Measurements from ENCODE around the gene VANGL2.

Gene VANGL2

DNA sequence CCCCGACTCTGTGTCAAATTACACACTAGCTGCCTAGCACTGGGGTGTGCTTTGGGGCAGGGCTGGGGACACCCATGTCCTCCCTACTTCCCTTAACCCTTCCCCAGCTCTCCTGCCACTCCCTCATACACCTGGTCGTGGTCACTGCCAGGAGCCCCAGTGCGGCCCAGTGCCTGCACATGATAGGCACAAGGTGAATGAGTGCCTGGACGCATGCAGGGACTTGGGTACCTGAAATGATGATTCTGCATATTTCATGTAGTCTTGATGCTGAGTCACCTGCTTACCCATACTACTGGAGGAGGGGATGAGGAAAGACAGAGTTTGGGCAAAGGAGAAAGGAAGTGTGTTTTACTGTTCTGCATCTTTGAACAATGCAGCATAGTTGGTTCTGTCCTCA lies 1.5 kb upstream of the VANGL2 start:
- Histone ChIP-seq H3K4me3 (ENCODE audit: low read length) (no peak overlapping the region), H3K9ac (ENCODE audit: low read depth, low read length) (no peak overlapping the region; the same call in 1 of the 2 replicates), H3K27me3 (ENCODE audit: insufficient read depth, low read length) (no peaks in the 10 kb centered on the region), H3K36me3 (ENCODE audit: insufficient read depth, low read length) (no peaks in the 10 kb centered on the region), H3K4me1 (ENCODE audit: insufficient read depth, low read length) (peaks cover 34% of the 10 kb centered on the region), H3K9me3 (ENCODE audit: insufficient read depth, low read depth, low read length) (no peaks in the 10 kb centered on the region), H3K27ac (ENCODE audit: low read depth, low read length) (no peak overlapping the region)
- 88% methylated on average over 4 of the region's 4 CpGs for WGBS

DNA sequence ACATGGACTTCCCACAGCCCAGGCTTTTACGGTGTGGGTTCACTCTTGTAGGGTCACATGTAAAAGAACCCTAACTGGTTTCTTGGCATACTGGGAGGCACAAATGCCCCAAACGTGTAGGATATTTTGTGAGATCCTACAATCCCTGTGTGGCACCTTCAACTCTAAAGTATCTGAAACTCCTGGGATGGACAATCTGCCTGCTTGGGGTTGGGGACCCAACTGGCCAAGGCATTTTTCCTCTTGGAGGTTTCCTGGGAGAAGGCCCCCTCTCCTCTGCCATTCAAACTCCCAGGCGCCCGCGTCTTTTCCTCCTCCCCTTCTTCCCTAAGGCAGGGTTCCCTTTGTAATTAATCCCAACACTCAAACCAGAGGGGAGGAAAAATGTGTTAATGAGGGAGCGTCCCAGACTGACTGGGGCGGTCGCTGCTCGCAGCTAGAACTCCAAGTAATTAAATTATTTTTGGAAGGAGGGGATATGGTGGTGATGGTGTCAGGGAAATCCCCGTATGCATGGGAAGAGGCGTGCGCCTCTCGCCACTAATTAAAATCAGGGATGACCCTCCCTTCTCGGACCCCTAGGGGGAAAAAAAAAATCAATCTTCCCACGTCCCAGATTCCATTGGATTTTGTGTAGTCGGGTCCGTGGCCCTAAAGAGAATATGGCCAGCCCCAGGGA lies 681 bp upstream of the VANGL2 start:
- H3K27ac ChIP-seq (ENCODE audit: low read depth, low read length) = peak overlapping the region; percentile 90
- H3K4me1 ChIP-seq (ENCODE audit: insufficient read depth, low read length) = peaks cover 42% of the 10 kb centered on the region
- H3K9ac ChIP-seq (ENCODE audit: low read depth, low read length) = peak overlapping the region; percentile 88
- H3K27me3 ChIP-seq (ENCODE audit: insufficient read depth, low read length) = no peaks in the 10 kb centered on the region
- H3K36me3 ChIP-seq (ENCODE audit: insufficient read depth, low read length) = no peaks in the 10 kb centered on the region
- WGBS = 10% methylated on average over 15 of the region's 17 CpGs
- H3K4me3 ChIP-seq (ENCODE audit: low read length) = peak overlapping the region; percentile 82
- no peaks in the 10 kb centered on the region for H3K9me3 ChIP-seq (ENCODE audit: insufficient read depth, low read depth, low read length)

DNA sequence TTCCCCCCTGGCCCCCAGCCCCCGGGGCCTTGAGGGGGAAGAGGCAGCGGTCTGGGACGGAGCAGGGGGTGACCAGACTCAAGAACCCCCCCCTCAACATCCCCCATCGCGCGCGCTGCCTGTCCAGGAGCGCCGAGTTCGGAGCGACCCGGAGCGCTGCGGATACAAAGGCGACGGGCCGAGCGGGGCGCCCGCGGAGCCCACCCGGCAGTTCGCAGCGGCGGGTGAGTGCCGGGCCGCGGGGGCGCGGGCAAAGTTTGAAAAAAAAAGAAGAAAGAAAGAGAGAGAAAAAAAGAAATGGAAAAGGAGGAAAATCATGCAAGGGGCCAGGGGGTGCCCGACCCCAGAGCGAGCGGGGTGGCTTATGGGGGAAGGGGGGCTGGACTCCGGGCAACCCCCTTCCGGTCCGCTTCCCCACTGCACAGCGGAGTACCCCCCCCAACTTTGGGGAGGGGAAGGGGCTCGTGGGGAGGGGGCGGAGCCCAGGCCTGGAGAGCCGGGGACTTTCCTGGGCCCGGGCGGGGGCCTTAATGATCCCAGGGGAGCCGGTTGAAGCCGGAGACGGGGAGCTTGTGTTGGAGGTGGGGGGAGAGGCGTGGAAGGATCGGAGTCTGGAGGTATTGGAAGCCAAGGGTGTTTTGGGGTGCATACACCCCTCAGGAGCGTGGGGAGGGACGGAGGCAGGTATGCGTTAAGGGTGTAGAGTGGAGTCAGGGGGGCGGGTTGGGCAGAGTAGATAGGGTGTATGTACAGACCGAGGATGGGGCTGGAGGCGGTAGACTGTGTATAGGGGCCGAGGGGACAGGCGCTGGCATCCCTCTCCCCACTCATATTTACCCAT lies 502 bp downstream of the VANGL2 start:
- Histone ChIP-seq H3K4me3 (ENCODE audit: low read length) (peak overlapping the region; percentile 95), H3K36me3 (ENCODE audit: insufficient read depth, low read length) (no peaks in the 10 kb centered on the region), H3K4me1 (ENCODE audit: insufficient read depth, low read length) (peaks cover 52% of the 10 kb centered on the region), H3K9ac (ENCODE audit: low read depth, low read length) (peak overlapping the region; percentile 86), H3K27ac (ENCODE audit: low read depth, low read length) (peak overlapping the region; percentile 86), H3K27me3 (ENCODE audit: insufficient read depth, low read length) (no peaks in the 10 kb centered on the region), H3K9me3 (ENCODE audit: insufficient read depth, low read depth, low read length) (no peaks in the 10 kb centered on the region)
- WGBS = under 1% methylated on average over 47 of the region's 55 CpGs

DNA sequence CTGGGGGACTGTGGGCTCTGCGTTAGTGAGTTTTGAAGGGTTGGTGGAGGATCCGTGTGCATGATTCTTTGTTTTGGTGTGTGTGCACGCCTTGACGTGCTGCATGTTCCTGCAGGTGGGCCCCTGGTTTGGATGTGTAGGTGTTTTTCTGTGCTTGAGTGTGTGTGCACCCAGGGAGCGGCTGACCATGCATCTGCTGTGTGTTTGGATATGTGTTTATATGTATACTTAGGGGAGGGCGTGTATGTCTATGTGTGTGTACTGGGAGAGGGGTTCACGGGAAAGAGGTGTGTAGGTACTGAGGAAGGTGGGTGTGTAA lies 1.1 kb downstream of the VANGL2 start:
- Histone ChIP-seq H3K9me3 (ENCODE audit: insufficient read depth, low read depth, low read length) (no peaks in the 10 kb centered on the region), H3K4me1 (ENCODE audit: insufficient read depth, low read length) (peaks cover 57% of the 10 kb centered on the region), H3K36me3 (ENCODE audit: insufficient read depth, low read length) (no peaks in the 10 kb centered on the region), H3K27ac (ENCODE audit: low read depth, low read length) (no peak overlapping the region), H3K4me3 (ENCODE audit: low read length) (peak overlapping the region; percentile 95), H3K9ac (ENCODE audit: low read depth, low read length) (peak overlapping the region; percentile 86), H3K27me3 (ENCODE audit: insufficient read depth, low read length) (no peaks in the 10 kb centered on the region)
- WGBS = 15% methylated on average over 7 of the region's 7 CpGs

DNA sequence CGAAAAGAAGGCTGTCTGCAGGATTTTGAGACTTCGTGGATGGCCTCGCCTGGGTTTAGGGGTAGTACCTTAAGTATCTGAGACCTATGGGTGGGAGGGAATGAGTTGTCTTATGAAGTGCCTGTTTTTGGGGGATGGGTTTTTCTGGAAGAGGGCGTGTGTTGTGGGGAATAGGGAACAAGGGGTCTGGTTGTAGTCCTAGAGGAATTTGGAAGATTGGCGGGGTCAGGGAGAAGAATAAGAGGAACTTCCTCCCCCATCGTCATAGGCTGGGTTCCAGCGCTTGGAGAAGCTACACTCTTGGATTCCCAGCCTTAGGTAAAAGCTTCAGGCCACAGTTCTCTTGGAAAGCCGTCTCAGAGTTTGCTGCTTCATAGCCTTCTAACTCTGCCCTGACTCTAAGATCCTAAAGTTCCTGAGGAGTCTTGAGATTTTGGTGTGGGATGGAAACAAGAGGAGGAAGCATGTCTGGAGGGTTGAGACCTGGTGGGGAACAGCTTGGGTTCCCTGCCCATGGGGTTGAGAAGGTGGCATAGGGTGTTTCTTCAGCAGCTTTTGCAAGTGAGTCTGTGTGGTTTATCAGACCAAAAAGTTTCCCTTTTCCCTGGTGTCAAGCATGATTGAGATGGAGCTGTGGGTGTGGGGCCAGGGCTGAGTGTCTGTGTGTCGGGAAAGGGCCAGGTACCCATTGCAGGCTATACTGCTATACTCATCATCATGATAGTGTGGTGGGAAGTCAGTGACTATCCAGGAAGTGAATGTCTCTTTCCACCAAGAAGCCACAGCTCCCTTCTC lies 1.8 kb downstream of the VANGL2 start:
- H3K36me3 ChIP-seq (ENCODE audit: insufficient read depth, low read length) = no peaks in the 10 kb centered on the region
- H3K27me3 ChIP-seq (ENCODE audit: insufficient read depth, low read length) = no peaks in the 10 kb centered on the region
- H3K27ac ChIP-seq (ENCODE audit: low read depth, low read length) = no peak overlapping the region
- no peaks in the 10 kb centered on the region for H3K9me3 ChIP-seq (ENCODE audit: insufficient read depth, low read depth, low read length)
- 55% methylated on average over 8 of the region's 9 CpGs for WGBS
- peak overlapping the region; percentile 86 for H3K9ac ChIP-seq (ENCODE audit: low read depth, low read length)
- peak overlapping the region; percentile 95 for H3K4me3 ChIP-seq (ENCODE audit: low read length)
- H3K4me1 ChIP-seq (ENCODE audit: insufficient read depth, low read length) = peaks cover 59% of the 10 kb centered on the region

DNA sequence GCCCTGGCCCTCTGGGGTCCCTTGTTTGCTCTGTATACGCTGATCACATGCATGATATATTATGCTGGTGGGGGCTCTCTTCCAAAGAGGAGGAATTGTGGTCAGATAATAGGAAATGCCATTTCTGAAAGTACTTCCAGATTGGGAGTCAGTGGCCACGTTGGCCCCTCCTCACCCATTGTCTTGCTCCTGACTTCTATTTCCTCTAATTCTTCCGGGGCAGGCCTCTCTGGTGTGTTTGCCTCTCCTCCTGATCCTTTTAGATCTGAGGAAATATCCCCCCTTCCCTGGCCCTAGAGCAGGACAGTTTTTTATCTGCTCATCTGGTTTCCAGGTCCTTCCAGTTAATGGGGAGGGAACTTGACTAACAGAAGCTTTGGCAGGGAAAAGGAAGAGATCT lies 2.9 kb downstream of the VANGL2 start:
- Histone ChIP-seq H3K27ac (ENCODE audit: low read depth, low read length) (no peak overlapping the region), H3K27me3 (ENCODE audit: insufficient read depth, low read length) (no peaks in the 10 kb centered on the region), H3K9me3 (ENCODE audit: insufficient read depth, low read depth, low read length) (no peaks in the 10 kb centered on the region), H3K36me3 (ENCODE audit: insufficient read depth, low read length) (no peaks in the 10 kb centered on the region), H3K4me1 (ENCODE audit: insufficient read depth, low read length) (peaks cover 69% of the 10 kb centered on the region), H3K4me3 (ENCODE audit: low read length) (peak overlapping the region; percentile 95), H3K9ac (ENCODE audit: low read depth, low read length) (no peak overlapping the region)
- WGBS = 56% methylated on average over 3 of the region's 3 CpGs

DNA sequence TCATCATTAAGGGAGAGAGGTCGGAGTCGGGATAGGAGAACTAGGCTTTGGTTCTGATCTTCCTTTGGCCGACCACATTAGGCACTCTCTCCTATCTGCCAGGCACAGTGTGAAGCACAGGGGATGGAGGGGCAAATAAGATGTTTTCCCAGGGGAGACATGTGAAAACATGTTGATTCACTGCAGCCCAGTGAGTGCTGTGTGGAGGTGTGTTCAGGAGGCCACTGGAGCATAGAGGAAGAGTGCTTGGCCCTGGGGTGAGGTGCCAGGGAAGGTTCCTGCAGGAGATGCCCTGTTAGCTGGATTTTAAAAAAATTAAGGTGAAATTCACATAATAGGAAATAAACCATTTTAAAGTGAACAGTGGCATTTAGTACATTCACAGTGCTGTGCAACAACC lies 3.7 kb downstream of the VANGL2 start:
- WGBS = 93% methylated on average over 3 of the region's 3 CpGs
- H3K9ac ChIP-seq (ENCODE audit: low read depth, low read length) = no peak overlapping the region
- 0 out of 2 replicates have a peak overlapping the region, but pooled peaks have one; percentile 95 for H3K4me3 ChIP-seq (ENCODE audit: low read length)
- no peak overlapping the region for H3K27ac ChIP-seq (ENCODE audit: low read depth, low read length)
- H3K4me1 ChIP-seq (ENCODE audit: insufficient read depth, low read length) = peaks cover 71% of the 10 kb centered on the region
- H3K36me3 ChIP-seq (ENCODE audit: insufficient read depth, low read length) = no peaks in the 10 kb centered on the region
- H3K9me3 ChIP-seq (ENCODE audit: insufficient read depth, low read depth, low read length) = no peaks in the 10 kb centered on the region
- no peaks in the 10 kb centered on the region for H3K27me3 ChIP-seq (ENCODE audit: insufficient read depth, low read length)

DNA sequence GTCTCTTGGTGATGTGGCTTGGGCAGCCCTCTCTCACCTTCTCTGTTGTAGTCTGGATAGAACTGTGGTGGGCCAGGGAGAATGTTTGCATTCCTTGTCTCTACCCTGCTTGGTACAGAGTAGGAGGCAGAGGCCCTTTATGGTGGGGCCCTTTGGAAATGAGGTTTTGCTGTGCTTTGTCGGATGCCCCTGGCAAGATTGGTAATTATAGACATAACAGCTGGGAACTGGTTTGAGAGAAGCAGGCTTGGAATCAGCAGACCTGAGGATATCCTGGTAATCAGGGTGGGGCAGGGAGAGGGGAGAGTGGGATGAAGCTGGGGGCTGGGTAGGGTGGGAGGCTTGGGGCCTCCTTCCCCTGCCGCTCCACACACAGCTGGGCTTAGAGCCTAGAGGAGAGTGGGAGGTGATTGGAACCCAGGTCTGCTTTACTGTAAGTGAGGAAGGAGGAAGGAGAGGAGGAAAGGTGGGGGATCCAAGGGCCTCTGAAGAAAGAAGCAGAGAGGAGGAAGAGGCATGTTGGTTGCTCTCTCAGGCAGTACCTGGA lies 5.0 kb downstream of the VANGL2 start:
- WGBS = 93% methylated on average over 2 of the region's 2 CpGs
- H3K27me3 ChIP-seq (ENCODE audit: insufficient read depth, low read length) = no peaks in the 10 kb centered on the region
- H3K4me1 ChIP-seq (ENCODE audit: insufficient read depth, low read length) = peaks cover 77% of the 10 kb centered on the region
- H3K27ac ChIP-seq (ENCODE audit: low read depth, low read length) = no peak overlapping the region
- H3K4me3 ChIP-seq (ENCODE audit: low read length) = no peak overlapping the region
- no peaks in the 10 kb centered on the region for H3K36me3 ChIP-seq (ENCODE audit: insufficient read depth, low read length)
- H3K9ac ChIP-seq (ENCODE audit: low read depth, low read length) = no peak overlapping the region
- H3K9me3 ChIP-seq (ENCODE audit: insufficient read depth, low read depth, low read length) = no peaks in the 10 kb centered on the region

DNA sequence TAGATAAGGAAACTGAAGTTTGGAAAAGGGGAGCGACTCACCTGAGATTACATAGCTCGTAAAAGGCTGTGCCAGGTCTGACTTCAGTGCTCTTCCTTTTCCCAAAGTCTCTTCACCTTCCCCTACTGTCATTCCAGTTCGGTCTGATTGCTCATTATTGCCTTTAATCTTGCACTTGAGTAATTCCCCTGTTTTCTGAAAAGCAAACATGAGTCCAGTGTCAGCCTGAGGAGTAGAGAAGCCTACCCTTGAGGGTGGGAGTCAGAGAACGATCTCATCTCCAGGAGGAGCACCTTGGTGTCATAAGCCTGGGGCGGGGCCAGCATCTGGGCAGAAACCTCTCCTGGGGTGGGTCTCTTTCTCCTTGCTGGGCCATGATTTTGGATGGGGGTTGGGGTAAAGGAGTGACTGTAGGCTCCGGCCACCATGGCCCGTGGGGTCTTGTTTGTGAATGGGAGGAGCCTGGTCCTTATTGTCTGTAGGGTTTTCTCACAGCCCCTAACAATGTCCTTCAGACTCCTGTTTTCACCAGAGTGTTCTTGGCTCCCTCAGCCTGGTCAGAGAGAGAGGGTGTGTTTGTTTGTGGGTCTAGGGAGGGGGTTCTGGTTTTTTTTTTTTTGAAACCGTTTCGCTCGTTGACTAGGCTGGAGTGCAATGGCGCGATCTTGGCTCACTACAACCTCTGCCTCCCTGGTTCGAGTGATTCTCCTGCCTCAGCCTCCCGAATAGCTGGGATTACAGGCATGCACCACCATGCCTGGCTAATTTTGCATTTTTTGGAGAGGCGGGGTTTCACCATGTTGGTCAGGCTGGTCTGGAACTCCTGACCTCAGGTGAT lies 6.0 kb downstream of the VANGL2 start:
- 87% methylated on average over 15 of the region's 15 CpGs for WGBS
- Histone ChIP-seq H3K4me1 (ENCODE audit: insufficient read depth, low read length) (peaks cover 84% of the 10 kb centered on the region), H3K9me3 (ENCODE audit: insufficient read depth, low read depth, low read length) (no peaks in the 10 kb centered on the region), H3K4me3 (ENCODE audit: low read length) (no peak overlapping the region), H3K9ac (ENCODE audit: low read depth, low read length) (no peak overlapping the region), H3K36me3 (ENCODE audit: insufficient read depth, low read length) (no peaks in the 10 kb centered on the region), H3K27me3 (ENCODE audit: insufficient read depth, low read length) (no peaks in the 10 kb centered on the region), H3K27ac (ENCODE audit: low read depth, low read length) (no peak overlapping the region)

All from HUES64 (cell line).